Caco-2 (cell line): ENCODE data around the gene PRELID3B. TPM values are rescaled to one million over a fixed set of nuclear protein-coding genes. Genes with fewer than 3 reads are reported as not detected.

Experiments
- BruUV-seq: library from RNA; stranded (reverse); fragments of 400-500 nt; replicated peaks from 2 replicates; lab custom pipeline; 2021; lab: Mats Ljungman, UMichigan
- CTCF ChIA-PET: fragments of 300-600 bp; sonication (Branson Sonifier 250); formaldehyde crosslinking; loops from one replicate; lab custom pipeline; 2022; ENCODE audit warnings: antibody characterized with exemption; lab: Charles Lee
- POLR2A ChIA-PET: fragments of 300-600 bp; sonication (Branson Sonifier 250); formaldehyde crosslinking; loops from one replicate; lab custom pipeline; 2022; ENCODE audit warnings: antibody characterized with exemption; lab: Charles Lee
- DNase-seq, 2 experiments: peaks; one replicate each; pipeline versions ENCODE4 v3.0.0 to v3.0.0-alpha.2; 2020 to 2022
- H3K27me3 ChIP-seq: replicated peaks from 2 replicates; pipeline ENCODE4 v1.6.0; 2011; ENCODE audit warnings: low read length; ENCODE audit not compliant: control insufficient read depth, insufficient read depth
- H3K36me3 ChIP-seq: 2 replicates; pipeline ENCODE4 v1.5.1; 2011; ENCODE audit warnings: low read length; ENCODE audit not compliant: control insufficient read depth, insufficient read depth
- H3K4me1 ChIP-seq: fragments of 250-450 bp; sonication (Bioruptor Pico); 2 replicates; pipeline ENCODE4 v1.5.1; 2020; ENCODE audit warnings: mild to moderate bottlenecking
- H3K4me3 ChIP-seq: 2 replicates; pipeline ENCODE4 v1.5.1; 2011; ENCODE audit warnings: low read depth, mild to moderate bottlenecking, control low read depth, low read length
- H3K9me3 ChIP-seq: fragments of 250-450 bp; sonication (Bioruptor Pico); 2 replicates; pipeline ENCODE4 v1.5.1; 2020; ENCODE audit warnings: mild to moderate bottlenecking, moderate library complexity
- H3K27ac Mint-ChIP-seq: one replicate; pipeline ENCODE4 v1.8.0; 2022; ENCODE audit warnings: mixed read lengths; ENCODE audit not compliant: unreplicated experiment
- H3K27me3 Mint-ChIP-seq: one replicate; pipeline ENCODE4 v1.8.0; 2022; ENCODE audit warnings: mixed read lengths; ENCODE audit not compliant: insufficient read depth, unreplicated experiment
- H3K36me3 Mint-ChIP-seq: one replicate; pipeline ENCODE4 v1.8.0; 2022; ENCODE audit warnings: mild to moderate bottlenecking, mixed read lengths; ENCODE audit not compliant: insufficient read depth, unreplicated experiment
- H3K4me1 Mint-ChIP-seq: one replicate; pipeline ENCODE4 v1.8.0; 2022; ENCODE audit warnings: low read depth, mixed read lengths; ENCODE audit not compliant: unreplicated experiment
- H3K4me3 Mint-ChIP-seq: one replicate; pipeline ENCODE4 v1.8.0; 2022; ENCODE audit warnings: mild to moderate bottlenecking, moderate library complexity, mixed read lengths; ENCODE audit not compliant: unreplicated experiment
- H3K9me3 Mint-ChIP-seq: one replicate; pipeline ENCODE4 v1.8.0; 2022; ENCODE audit warnings: mixed read lengths; ENCODE audit not compliant: unreplicated experiment
- CTCF ChIP-seq, 2 experiments: fragments of 200-600 bp in 1 of 2; IDR thresholded peaks; 1 replicate in 1 of 2; 2 replicates in 1 of 2; pipeline versions ENCODE4 v1.5.1 to v1.8.0; 2011 to 2022; ENCODE audit warnings: antibody characterized with exemption in 1 of 2, control low read depth in 1 of 2, inconsistent platforms in 1 of 2, low read depth in 1 of 2, low read length in 1 of 2, mild to moderate bottlenecking in 1 of 2, moderate library complexity in 1 of 2; ENCODE audit not compliant: insufficient read depth in 1 of 2, severe bottlenecking in 1 of 2, unreplicated experiment in 1 of 2
- intact Hi-C: fragments of 100-400 bp; cut with micrococcal nuclease; formaldehyde crosslinking; loops from one replicate; pipeline ENCODE4 v1.10.0; 2022; ENCODE audit not compliant: unreplicated experiment
- total RNA-seq: library from RNA; stranded (reverse); gene quantifications from 2 replicates; pipeline ENCODE4 v1.2.3, GENCODE V29; 2022

The PRELID3B gene
- total RNA-seq, 1 experiment from 2014 or later = 171 TPM

- no peaks in the 10 kb centered on the region for H3K27me3 Mint-ChIP-seq
Measured at GRCh38 chr20:59026904-59027740, 15.5 kb downstream of the PRELID3B start.

GRCh38 chr20:59025511-59025910 is 17.1 kb downstream of the PRELID3B start:
- Histone ChIP-seq H3K4me3 (no peak overlapping the region), H3K4me1 (peaks cover 6% of the 10 kb centered on the region), H3K36me3 (peaks cover 9% of the 10 kb centered on the region), H3K27me3 (no peaks in the 10 kb centered on the region), H3K9me3 (no peaks in the 10 kb centered on the region)
- TF ChIP-seq CTCF (IDR thresholded peaks at IDR 0.05; ENCODE audit: insufficient read depth in 1 of 2, low read depth in 1 of 2, low read length in 1 of 2, severe bottlenecking in 1 of 2, unreplicated experiment in 1 of 2) = no peak
- no peaks in the 10 kb centered on the region for H3K27me3 Mint-ChIP-seq
- H3K36me3 Mint-ChIP-seq = peaks cover 89% of the 10 kb centered on the region
- H3K9me3 Mint-ChIP-seq = no peaks in the 10 kb centered on the region
- BruUV-seq = no TSS peak
- H3K27ac Mint-ChIP-seq = no peak overlapping the region
- ChIA-PET POLR2A (no interaction called here), CTCF (no interaction called here)
- H3K4me1 Mint-ChIP-seq = no peaks in the 10 kb centered on the region
- intact Hi-C loops = no loop called here
- no peak overlapping the region for H3K4me3 Mint-ChIP-seq
- no peak for DNase-seq

More at GRCh38 chr20:59026904-59027740, 15.5 kb downstream of the PRELID3B start:
- POLR2A ChIA-PET = no interaction called here
- no peaks in the 10 kb centered on the region for H3K9me3 Mint-ChIP-seq
- no peak overlapping the region for H3K27ac Mint-ChIP-seq
- no peak for DNase-seq
- intact Hi-C loops = no loop called here
- peaks cover 98% of the 10 kb centered on the region for H3K36me3 Mint-ChIP-seq
- no peak for TF ChIP-seq CTCF (IDR thresholded peaks at IDR 0.05; ENCODE audit: insufficient read depth in 1 of 2, low read depth in 1 of 2, low read length in 1 of 2, severe bottlenecking in 1 of 2, unreplicated experiment in 1 of 2)
- no peaks in the 10 kb centered on the region for H3K9me3 ChIP-seq
- H3K4me1 ChIP-seq = peaks cover 14% of the 10 kb centered on the region
- H3K27me3 ChIP-seq = no peaks in the 10 kb centered on the region
- H3K4me3 Mint-ChIP-seq = no peak overlapping the region
- peaks cover 6% of the 10 kb centered on the region for H3K4me1 Mint-ChIP-seq
- CTCF ChIA-PET = no interaction called here
- H3K4me3 ChIP-seq = no peak overlapping the region
- H3K36me3 ChIP-seq = peaks cover 9% of the 10 kb centered on the region
- no TSS peak for BruUV-seq

GRCh38 chr20:59025086-59025485 is 17.5 kb downstream of the PRELID3B start:
- H3K4me1 ChIP-seq = peaks cover 2% of the 10 kb centered on the region
- no peaks in the 10 kb centered on the region for H3K9me3 Mint-ChIP-seq
- H3K27me3 Mint-ChIP-seq = no peaks in the 10 kb centered on the region
- intact Hi-C loops = no loop called here
- ChIA-PET POLR2A (interaction anchor here (0.7 kb wide), 1 partner anchor 539 kb away, joined by 4 read pairs; no protein-coding TSS in a partner anchor), CTCF (no interaction called here)
- no peaks in the 10 kb centered on the region for H3K4me1 Mint-ChIP-seq
- peaks cover 9% of the 10 kb centered on the region for H3K36me3 ChIP-seq
- no peak for TF ChIP-seq CTCF (IDR thresholded peaks at IDR 0.05; ENCODE audit: insufficient read depth in 1 of 2, low read depth in 1 of 2, low read length in 1 of 2, severe bottlenecking in 1 of 2, unreplicated experiment in 1 of 2)
- no peak for DNase-seq
- H3K4me3 ChIP-seq = no peak overlapping the region
- H3K36me3 Mint-ChIP-seq = peaks cover 85% of the 10 kb centered on the region
- no peaks in the 10 kb centered on the region for H3K9me3 ChIP-seq
- no peak overlapping the region for H3K27ac Mint-ChIP-seq
- no TSS peak for BruUV-seq
- no peak overlapping the region for H3K4me3 Mint-ChIP-seq
- no peaks in the 10 kb centered on the region for H3K27me3 ChIP-seq
